GM21619 (cell line): ENCODE measurements around the gene LIM2.
"Not testable (repeated sequence)": the region's sequence is repeated elsewhere in the genome, so short reads cannot be mapped to it uniquely, and the experiment has no call there.

Experiments used
- ATAC-seq: cut with Tn5 transposase; IDR thresholded peaks from one replicate; pipeline ENCODE4 v1.9.1; 2021; ENCODE audit not compliant: unreplicated experiment

LIM2 gene

GRCh38 chr19:51397453-51397852 lies 9.7 kb upstream of the LIM2 start:
- ATAC-seq, result not testable (repeated sequence)

DNA sequence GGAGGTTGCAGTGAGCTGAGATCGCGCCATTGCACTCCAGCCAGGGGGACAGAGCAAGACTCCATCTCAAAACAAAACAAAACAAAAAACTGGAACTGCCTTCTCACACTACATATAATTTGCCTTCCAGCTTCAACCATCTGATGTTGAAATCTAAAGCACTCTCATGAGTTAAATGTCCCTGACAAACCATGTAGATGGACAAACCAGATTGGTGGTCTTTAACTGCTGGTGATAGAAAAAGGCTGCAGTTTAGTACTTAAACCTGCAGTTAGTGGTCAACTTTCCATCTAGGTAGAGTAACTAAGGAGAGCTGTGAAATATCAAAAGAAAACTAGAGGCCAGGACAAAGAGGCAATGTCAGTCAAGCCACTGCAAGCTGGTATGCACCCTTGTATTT lies 8.4 kb upstream of the LIM2 start:
- ATAC-seq, result no peak

DNA sequence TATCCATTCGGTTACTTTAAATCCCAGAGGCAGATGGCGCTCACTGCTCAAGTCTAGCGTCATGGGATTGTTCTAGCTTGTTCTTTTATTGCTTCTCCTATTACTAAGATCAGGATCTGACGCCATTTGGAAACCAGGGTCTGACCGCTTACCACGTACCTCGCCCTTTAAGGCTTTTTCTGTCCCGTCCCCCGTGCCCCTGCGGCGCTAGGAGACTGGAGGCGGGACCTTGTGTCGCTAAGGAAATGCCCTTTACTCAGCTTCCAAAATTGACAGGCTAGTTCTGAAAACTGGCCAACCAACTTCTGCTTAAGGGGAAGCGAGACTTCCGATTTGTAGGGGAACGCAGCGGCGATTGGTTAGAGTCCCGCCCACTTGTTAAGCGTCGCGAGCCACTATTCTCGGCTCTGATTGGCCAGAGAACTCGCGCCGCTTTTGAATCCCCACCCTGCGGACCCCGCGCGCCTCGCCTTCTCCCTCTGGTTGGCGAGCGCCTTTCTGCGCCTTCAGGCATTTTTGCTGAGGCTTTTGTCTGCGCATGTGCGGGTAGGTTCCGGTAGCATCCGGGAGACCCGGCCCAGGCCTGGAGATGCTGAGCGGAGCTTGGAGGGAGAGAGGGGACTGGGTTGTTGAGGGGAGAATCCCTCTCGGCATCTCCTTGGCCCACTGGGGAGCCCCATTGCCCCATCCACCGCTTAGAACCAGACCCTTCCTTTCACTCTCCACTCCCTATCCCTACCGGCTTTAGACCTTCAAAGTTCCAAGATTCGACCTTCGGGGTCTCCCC lies 6.5 kb upstream of the LIM2 start:
- peak; percentile 81 for ATAC-seq

DNA sequence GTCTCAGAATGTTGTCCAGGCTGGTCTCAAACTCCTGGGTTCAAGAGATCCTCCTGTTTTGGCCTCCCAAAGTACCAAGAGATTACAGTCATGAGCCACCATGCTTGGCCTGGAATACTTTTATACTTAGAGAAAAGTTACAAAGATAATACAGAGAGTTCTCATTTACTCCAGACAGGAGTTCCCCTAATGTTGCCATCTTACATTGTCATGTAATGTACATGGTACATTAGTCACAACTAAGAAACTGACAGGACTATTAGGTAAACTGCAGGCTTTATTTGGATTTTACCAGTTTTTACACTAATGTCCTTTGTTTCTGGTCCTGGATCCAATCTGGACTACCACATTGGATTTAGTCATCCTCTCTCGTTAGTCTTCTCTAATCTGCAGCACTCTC lies 4.9 kb upstream of the LIM2 start:
- no peak for ATAC-seq

- ATAC-seq, result no peak
These were observed 3.4 kb upstream of the LIM2 start for GRCh38 chr19:51391073-51391611.

DNA sequence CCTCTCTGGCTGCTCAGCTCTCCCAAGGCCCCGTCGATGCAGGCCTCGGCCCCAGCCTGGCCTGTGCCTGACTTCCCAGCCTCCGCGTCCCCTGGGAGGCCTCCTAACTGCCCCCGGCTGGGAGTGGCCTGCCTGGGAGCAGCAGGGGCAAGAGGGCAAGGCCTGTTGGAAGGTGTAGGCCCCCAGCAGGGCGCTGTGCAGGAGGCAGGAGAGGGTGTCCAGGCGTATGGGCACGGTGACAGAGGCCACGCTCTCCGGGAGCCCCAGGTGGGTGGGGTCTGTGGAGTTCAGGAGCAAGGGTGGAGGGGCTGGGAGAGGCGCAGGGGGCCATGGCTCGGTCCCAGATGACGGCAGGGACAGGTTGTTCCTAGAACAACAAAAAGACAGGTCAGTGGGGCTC lies 1.4 kb upstream of the LIM2 start:
- ATAC-seq, result no peak

GRCh38 chr19:51386882-51387520 lies 773 bp downstream of the LIM2 start:
- ATAC-seq, result no peak

- no peak for ATAC-seq
These were observed 5.8 kb downstream of the LIM2 start for GRCh38 chr19:51382004-51382403.

GRCh38 chr19:51380379-51380778 lies 7.4 kb downstream of the LIM2 start:
- no peak for ATAC-seq

GRCh38 chr19:51377422-51377821 lies 10.4 kb downstream of the LIM2 start:
- ATAC-seq, result no peak

DNA sequence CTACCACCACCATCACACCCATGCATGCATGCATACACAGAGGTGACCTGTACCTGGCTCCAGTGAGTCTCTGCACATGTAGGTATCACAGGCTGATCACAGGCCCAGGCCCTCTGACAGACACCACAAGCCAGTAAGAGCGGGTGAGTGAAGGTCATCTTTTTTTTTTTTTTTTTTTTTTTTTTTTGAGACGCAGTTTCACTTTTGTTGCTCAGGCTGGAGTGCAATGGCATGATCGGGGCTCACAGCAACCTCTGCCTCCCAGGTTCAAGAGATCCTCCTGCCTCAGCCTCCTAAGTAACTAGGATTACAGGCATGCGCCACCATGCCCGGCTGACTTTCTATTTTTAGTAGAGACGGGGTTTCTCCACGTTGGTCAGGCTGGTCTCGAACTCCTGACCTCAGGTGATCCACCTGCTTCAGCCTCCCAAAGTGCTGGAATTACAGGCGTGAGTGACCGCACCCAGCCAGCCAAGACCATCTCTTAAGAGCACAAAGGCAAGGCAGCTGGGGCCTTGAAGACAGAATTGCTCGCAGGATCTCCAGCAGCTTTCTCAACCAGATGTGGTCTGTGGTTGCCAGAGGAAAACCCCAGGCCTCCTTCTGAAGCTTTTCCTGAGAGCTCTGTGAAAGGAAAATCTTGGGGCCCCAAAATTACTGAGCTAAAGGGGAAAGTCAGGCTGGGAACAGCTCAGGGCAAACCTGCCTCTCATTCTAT lies 12.1 kb downstream of the LIM2 start:
- ATAC-seq, result no peak

- no peak for ATAC-seq
These were observed 14.9 kb downstream of the LIM2 start, which contains the start of gene NKG7 for GRCh38 chr19:51372649-51373504. Gene NKG7, minus strand, starts transcription at chr19:51372654. Its CDS starts 119 bp downstream, at chr19:51372535.

DNA sequence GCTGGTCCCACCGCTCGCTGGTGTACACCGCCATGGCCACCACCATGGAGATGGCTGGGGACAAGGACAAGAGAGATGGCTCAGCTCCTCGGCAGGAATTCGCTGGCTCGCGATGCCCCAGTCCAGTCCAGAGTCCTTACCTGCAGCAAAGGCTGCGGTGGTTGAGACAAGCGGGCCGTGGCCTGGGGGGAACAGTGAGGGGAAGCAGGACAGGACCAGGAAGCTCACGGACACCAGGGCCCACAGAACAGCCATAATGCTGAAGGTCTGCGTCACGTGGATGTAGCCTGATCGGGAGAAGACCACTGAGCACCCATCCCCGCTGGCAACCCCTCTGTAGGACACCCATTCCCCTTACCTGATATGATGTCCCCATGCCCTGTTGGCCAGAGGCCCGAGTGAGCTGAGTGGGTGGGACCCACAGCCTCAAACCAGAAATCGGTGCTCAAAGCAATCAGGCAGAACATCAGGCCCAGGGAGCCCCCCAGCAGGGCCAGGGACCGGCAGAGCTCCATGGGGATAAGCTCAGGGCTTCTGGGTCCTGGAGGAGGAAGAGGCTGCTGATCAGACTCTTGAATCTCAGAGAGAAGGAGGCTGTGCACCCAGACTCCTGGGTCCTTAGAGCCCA lies 15.6 kb downstream of the LIM2 start:
- no peak for ATAC-seq

GRCh38 chr19:51371186-51371690 lies 16.5 kb downstream of the LIM2 start:
- ATAC-seq, result no peak

DNA sequence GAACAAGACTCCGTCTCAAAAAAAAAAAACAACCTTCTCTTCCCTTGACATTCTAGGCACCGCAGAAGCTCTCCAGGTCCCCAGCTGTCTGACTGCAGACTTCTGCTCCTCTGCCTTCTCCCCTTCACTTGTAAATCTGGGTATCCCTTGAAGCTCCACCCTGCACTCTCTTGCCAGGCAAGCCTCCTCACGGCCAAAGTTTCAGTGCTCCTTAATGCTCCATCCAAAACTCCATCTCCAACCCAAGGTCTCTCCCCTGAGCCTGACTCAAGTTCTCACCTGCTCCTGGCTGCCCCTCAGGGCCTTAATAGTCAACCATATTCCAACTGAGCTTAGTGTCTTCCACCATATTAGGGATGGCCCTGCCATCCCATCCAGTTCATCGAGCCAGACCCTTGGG lies 17.5 kb downstream of the LIM2 start:
- no peak for ATAC-seq

- ATAC-seq, result no peak
These were observed 19.1 kb downstream of the LIM2 start, which contains the start of gene CLDND2 for GRCh38 chr19:51368366-51369282. Gene CLDND2, minus strand, starts transcription at chr19:51369003. Its CDS starts 426 bp downstream, at chr19:51368577.

DNA sequence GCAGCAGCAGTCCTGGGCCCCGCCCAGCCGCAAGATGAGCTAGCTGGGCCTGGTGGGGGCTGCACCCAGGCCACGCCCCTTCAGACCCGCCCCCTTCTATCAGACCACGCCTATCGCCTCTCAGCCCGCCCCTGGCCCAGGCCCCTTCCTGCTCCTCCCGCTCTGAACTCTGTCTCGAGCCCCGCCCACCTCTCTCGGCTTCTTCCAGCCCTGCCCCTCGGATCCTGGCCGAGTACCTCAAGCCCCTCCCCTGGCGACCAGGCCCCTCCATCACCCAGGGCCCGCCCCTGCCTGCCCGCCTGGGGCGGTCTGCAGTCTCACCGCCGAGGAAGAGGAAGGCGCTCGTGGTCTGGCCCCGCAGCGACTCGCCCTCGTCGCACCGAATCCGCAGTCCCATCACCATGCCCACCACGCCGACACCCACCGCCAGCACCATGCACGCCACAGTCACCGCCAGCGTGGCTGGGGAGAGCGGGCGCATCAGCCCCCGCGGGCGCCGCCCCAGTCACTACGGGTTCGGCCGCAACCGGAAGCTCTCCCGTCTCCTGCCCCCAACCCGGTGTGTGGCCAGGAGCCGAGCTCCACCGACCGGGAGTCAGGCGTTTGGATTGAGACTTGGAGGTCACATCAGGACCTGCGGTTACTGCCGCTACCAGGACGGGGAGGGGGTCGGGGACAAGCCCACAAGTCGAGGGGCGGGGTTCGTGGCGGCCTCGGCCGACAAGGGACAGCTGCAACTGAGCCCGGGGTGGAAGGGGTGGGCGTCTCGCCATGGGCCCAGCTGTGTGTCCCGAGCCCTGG lies 20.0 kb downstream of the LIM2 start:
- peak; percentile 62 for ATAC-seq

- no peak for ATAC-seq
These were observed 20.6 kb downstream of the LIM2 start for GRCh38 chr19:51367255-51367564.
